SHP77 treated with DMSO at 0.1 percent for 48 hours (cell line): ENCODE results near the gene RAD51AP1.
"Not testable (repeated sequence)": the region's sequence is repeated elsewhere in the genome, so short reads cannot be mapped to it uniquely, and the experiment has no call there.

Experiments
- DNase-seq: peaks from one replicate; lab custom pipeline; 2025; lab: John Stamatoyannopoulos, UW

RAD51AP1 gene

DNA sequence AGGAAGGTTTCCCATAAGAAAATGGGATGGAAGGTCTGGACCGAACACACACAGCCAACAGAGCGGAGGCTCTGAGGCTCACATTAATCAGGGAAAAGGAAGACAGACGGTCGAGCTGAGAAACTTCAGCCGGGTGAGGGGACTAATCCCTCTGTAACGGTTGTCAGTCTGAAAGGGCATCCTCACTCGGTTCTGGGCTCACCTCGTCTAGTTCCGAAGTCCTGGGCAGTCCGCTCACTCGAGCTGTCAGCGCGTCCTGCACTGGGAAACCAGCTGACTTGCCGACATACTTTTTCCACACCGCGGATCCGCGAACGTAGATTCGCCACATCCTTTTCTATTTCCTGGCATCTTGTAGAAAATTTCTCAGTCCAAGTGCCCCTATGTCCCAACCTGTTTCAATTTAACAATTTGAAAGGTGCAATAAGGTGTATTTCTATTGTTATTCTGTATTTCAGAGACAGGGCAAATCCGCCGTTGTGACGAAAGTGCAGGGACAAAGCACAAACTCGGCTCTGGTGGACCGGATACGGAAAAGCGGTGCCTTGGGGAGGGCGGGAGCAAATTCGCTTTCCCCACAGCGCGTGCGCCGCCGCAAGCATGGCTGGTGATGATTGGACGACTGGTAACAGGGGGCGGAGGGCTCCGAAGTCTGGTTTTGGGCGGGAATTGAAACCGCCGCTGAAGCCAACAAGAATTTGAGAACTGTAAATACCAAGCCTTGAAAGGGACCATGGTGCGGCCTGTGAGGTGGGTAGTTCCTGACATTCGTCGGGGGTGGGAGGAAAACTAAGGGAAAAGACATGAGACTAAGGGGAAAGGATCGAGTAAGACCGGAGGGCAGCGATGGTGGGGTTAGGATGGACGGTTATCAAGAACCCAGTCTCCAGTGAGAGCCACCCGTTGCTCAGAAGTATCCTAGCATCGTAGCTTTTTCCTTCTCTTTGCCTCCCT is at the start of gene RAD51AP1:
Gene RAD51AP1, plus strand, starts transcription at position 684 of the 954 bp plus-strand sequence. Its CDS starts 50 bp downstream, at position 734.
- peak; percentile 62 for DNase-seq

DNA sequence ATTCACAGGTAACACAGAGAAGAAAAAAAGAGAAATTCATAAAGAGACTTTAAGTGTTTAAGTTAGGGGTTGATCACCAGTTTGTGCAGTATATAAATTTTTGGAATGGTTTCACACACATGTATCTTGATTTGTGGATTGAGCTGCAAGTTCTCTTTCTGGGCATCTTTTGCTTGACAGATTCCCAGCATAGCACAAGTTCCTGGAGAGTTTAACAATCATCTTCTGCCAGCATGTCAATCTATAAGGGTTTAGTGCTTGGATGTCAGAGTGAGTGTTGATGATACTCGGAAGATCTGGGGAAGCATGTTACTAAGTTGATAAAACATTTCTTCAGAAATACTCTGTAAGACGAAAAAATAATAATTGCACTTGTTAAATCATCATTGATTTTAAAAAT is 49.1 kb upstream of the RAD51AP1 start:
- DNase-seq = no peak

- no peak for DNase-seq
Measured at GRCh38 chr12:4490973-4491372, 47.7 kb upstream of the RAD51AP1 start.

GRCh38 chr12:4496145-4496838 is 42.4 kb upstream of the RAD51AP1 start:
- no peak for DNase-seq

DNA sequence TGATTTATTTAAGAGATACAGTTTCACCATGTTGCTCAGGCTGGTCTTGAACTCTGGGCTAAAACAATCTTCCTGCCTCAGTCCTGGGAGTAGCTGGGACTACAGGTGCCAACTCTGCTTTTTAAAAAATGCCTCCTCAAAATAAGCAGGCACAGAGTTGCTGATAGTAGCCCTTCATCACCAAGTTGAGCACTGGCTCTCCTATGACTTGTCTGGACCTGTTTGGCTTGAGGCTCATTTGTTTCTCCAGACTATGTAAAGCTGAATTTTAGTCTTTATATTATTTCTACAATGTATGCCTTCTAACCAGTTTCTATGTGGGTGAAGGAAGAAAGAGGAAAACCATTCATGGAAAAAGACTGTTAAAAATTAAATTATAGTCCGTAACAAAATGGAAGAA is 39.5 kb upstream of the RAD51AP1 start:
- no peak for DNase-seq

DNA sequence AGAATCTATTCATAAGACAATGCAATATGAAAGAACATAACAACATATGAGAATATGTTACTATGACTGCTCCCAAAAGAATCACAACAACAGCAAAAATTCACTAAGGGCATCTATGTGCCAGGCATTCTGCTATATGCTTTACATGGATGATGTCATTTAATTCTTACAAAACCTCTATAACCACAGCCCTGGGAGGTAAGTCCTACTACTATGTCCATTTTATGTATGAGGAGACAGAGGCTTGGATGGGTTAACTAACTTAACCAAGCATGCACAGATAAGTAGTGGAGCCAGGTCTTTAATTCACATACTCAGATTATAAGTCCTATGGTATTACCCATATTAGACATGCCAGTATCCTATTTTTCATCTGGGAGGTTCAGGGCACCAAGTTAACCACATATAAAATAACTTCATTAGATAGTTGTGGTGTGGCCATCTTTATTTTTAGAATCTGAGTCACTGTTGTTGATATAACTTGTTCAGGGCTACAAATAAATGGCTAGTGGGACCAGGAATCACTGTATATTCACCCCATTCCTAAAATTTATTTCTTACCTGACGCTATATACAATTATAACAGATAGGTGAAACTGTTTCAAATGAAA is 33.2 kb upstream of the RAD51AP1 start:
- no peak for DNase-seq

DNA sequence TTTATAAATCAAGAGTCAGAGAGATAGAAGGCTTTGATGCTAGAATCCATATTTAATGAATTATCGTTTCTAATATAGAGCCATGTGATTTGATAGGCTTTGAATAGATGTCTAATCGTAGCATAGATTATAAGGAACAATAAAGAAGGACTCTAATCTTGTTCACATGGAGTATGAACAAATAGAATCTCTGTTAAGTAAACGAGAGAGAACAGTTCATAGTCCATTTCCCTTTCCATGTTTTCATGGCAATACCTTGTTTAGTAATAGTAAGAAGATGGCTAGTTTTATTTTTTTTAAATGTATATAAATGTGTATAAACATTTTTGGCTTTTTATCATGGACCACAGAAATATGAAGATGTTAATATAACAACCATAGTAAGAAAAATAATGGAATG is 32.3 kb upstream of the RAD51AP1 start:
- DNase-seq = no peak

GRCh38 chr12:4506870-4507269 is 31.8 kb upstream of the RAD51AP1 start:
- DNase-seq = no peak

DNA sequence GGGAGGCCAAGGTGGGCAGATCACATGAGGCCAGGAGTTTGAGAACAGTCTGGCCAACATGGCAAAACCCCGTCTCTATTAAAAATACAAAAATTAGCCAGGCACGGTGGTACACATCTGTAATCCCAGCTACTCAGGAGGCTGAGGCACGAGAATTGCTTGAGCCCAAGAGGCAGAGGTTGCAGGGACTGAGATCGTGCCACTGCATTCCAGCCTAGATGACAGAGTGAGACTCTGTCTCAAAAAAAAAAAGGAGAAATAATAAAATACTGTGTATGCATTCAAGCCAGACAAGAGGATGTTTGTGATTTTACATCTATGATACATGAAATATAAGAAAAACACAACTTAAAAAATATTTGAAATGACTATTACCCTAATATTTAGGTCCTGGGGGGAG is 30.2 kb upstream of the RAD51AP1 start:
- not testable (repeated sequence) for DNase-seq

GRCh38 chr12:4509269-4509668 is 29.4 kb upstream of the RAD51AP1 start:
- not testable (repeated sequence) for DNase-seq

DNA sequence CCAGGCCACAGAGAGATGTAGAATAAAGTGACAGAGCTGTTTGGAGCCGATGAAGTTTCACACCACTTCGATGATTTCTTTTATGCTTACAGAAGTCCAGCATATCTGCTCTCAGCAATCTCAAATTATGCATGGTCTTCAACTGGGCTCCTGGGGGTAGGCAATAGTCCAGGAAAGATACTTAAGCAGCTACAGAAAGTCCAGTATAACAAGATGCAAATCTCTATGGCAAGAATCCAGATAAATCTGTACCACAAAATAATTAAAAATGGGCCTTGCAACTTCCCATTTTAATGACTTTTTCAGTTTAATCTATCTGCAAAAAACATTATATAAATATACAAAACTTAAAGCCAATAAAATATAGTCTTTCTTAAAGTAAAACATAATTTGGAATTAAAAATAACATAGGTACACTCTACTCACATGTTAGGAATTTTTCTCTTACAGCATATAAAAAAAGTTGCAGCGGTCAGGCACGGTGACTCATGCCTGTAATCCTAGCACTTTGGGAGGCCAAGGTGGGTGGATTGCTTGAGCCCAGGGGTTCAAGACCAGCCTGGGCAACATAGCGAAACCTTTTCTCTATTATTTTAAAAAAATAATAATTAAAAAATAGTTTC is 20.5 kb upstream of the RAD51AP1 start:
- no peak for DNase-seq

- DNase-seq = not testable (repeated sequence)
Measured at GRCh38 chr12:4523443-4523842, 15.2 kb upstream of the RAD51AP1 start.

- DNase-seq = no peak
Measured at GRCh38 chr12:4526923-4527546, 11.7 kb upstream of the RAD51AP1 start.

- no peak for DNase-seq
Measured at GRCh38 chr12:4530160-4530559, 8.5 kb upstream of the RAD51AP1 start.

DNA sequence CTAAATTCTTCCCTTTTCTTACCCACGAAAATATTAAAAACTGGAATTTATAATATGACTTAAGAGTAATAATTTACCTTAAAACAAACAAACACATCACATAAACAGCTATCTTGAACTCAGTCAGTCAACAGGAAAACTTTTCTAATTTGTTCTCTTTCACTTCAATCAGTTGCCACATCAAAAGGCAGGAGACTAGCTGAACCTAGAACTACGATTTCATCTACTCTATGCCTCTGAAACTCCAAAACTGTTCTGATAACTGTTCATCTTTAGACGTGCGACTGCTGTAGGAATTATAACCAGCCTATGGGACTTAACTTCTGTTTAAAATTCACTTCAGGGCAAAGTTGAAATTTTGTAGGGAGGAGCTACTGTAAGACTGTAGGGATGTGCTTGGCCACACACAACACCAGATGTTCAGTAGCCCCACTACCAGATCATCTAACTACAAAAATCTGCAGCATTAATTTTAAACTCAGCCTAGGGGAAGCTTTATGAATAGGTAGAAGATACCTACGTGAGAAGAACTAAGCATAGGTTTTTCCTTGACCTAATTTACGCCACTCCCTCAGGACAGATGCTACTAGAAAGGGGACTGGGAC is 7.6 kb upstream of the RAD51AP1 start:
- DNase-seq = no peak

DNA sequence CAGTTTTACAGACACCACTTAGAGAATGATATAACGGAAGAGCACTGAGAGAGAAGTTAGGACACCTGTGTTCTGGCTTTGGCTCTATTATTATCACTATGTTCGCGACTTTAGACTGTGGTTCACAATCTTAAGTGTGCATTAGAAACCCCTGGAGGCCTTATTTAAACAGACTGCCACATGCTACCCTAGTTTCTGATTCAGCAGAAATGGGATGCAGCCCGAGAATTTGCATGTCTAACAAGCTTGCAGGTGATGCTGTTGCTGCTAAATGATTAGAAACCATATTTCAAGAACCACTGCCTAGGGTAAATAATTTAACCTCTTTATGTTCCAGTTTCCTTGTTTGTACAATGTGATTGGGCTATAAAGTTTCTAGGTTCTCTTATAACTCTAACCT is 3.6 kb upstream of the RAD51AP1 start:
- DNase-seq = no peak

- DNase-seq = no peak
Measured at GRCh38 chr12:4535871-4536270, 2.8 kb upstream of the RAD51AP1 start.

GRCh38 chr12:4539167-4539870 is 629 bp downstream of the RAD51AP1 start:
- no peak for DNase-seq

DNA sequence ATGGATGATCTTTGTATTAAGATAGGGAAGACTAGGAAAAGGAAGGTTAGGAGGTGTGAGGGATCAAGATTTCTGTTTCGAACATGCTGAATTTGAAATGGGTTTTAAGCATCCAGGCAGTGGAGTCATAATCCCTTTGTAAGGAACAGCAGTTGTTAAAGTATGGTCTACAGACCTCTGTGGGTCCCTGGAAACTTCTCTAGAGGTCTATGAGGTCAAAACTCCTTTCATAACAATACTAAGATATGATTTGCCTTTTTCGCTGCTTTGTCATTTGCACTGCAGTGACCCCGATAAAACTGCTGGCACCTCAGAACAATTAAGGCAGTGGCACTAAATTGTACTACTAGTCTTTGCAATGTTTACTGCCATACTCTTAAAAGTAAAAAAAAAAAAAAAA is 1.5 kb downstream of the RAD51AP1 start:
- DNase-seq = no peak

GRCh38 chr12:4540638-4541037 is 1.9 kb downstream of the RAD51AP1 start:
- DNase-seq = no peak

GRCh38 chr12:4545195-4545594 is 6.5 kb downstream of the RAD51AP1 start:
- no peak for DNase-seq
